Loucy (cell line): ENCODE measurements around the gene RBM17.

Experiments used
- H2AFZ ChIP-seq: fragments of 200-600 bp; sonication (generic); 2 replicates; pipeline ENCODE4 v1.6.0; 2016; ENCODE audit warnings: antibody characterized with exemption, mild to moderate bottlenecking, low read length, moderate library complexity
- H3F3A ChIP-seq: fragments of 200-600 bp; 2 replicates; pipeline ENCODE4 v1.6.0; 2016; ENCODE audit warnings: antibody characterized with exemption, low read depth, mild to moderate bottlenecking
- H3K27me3 ChIP-seq: fragments of 200-600 bp; sonication (generic); 2 replicates; pipeline ENCODE4 v1.6.1; 2014; ENCODE audit warnings: low read length, mild to moderate bottlenecking; ENCODE audit not compliant: insufficient read depth, poor library complexity, severe bottlenecking
- H3K36me3 ChIP-seq: fragments of 200-600 bp; sonication (generic); 2 replicates; pipeline ENCODE4 v1.6.1; 2016; ENCODE audit warnings: low read length; ENCODE audit not compliant: insufficient read depth
- H3K4me1 ChIP-seq: fragments of 200-600 bp; sonication (generic); 2 replicates; pipeline ENCODE4 v1.5.1; 2014; ENCODE audit warnings: low read length, mild to moderate bottlenecking; ENCODE audit not compliant: insufficient read depth, poor library complexity, severe bottlenecking
- H3K4me2 ChIP-seq: fragments of 200-600 bp; sonication (generic); 2 replicates; pipeline ENCODE4 v1.6.0; 2014; ENCODE audit warnings: antibody characterized with exemption, low read length, low read depth, mild to moderate bottlenecking; ENCODE audit not compliant: poor library complexity, severe bottlenecking
- H3K4me3 ChIP-seq: fragments of 200-600 bp; sonication (generic); 2 replicates; pipeline ENCODE4 v1.5.1; 2014; ENCODE audit warnings: low read length, mild to moderate bottlenecking, mixed read lengths; ENCODE audit not compliant: poor library complexity, severe bottlenecking
- H3K79me2 ChIP-seq: fragments of 200-600 bp; sonication (generic); 2 replicates; pipeline ENCODE4 v1.6.1; 2014; ENCODE audit warnings: low read length; ENCODE audit not compliant: insufficient read depth
- H3K9ac ChIP-seq: fragments of 200-600 bp; sonication (generic); 2 replicates; pipeline ENCODE4 v1.6.0; 2014; ENCODE audit warnings: mild to moderate bottlenecking, low read depth, low read length, moderate library complexity; ENCODE audit not compliant: poor library complexity, severe bottlenecking
- H3K9me2 ChIP-seq: fragments of 200-600 bp; sonication (generic); replicated peaks from 2 replicates; pipeline ENCODE4 v1.6.1; 2016; ENCODE audit warnings: low read depth, low read length, mixed read lengths
- H3K9me3 ChIP-seq: fragments of 200-600 bp; sonication (generic); 2 replicates; pipeline ENCODE4 v1.6.1; 2014; ENCODE audit warnings: mild to moderate bottlenecking, antibody characterized with exemption, low read length, low read depth; ENCODE audit not compliant: insufficient read depth
- H4K20me1 ChIP-seq: fragments of 200-600 bp; sonication (generic); 2 replicates; pipeline ENCODE4 v1.6.0; 2014; ENCODE audit warnings: antibody characterized with exemption, low read length, mild to moderate bottlenecking; ENCODE audit not compliant: insufficient read depth, poor library complexity, severe bottlenecking
- CTCF ChIP-seq: fragments of 200-600 bp; sonication (generic); conservative IDR thresholded peaks from 2 replicates; pipeline ENCODE4 v1.5.1; 2014; ENCODE audit warnings: mild to moderate bottlenecking, antibody characterized with exemption, low read length
- EZH2phosphoT487 ChIP-seq: fragments of 200-600 bp; IDR thresholded peaks from 2 replicates; pipeline ENCODE4 v1.6.1; 2018; ENCODE audit warnings: antibody characterized with exemption, mild to moderate bottlenecking, moderate library complexity, borderline replicate concordance

Gene RBM17

DNA sequence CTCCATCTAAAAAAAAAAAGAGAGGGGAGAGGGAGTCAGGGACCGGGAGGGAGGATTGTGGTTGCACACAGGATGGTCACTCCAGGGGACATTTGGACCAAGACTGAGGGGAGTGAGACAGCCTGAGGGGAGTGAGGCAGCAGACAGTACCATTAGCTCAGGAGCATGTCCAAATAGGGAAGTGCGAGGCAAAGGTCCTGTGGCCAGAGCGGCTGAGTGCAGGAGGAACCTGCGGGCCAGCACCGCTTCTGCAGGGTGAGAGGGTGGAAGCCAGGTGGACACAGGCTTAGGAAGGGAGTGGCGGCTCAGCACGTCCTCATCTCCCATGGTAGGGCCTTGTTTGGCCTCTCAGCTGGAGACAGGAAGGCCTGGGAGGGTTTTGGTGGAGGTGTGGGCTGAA lies 65.0 kb downstream of the RBM17 start:
- TF ChIP-seq CTCF (no peak), EZH2phosphoT487 (no peak)
- Histone ChIP-seq H3K36me3 (no peaks in the 10 kb centered on the region), H3K9me2 (no peaks in the 10 kb centered on the region), H3K4me1 (peaks cover under 1% of the 10 kb centered on the region), H2AFZ (no peak overlapping the region), H3K4me2 (no peak overlapping the region), H3K9ac (no peak overlapping the region), H3K79me2 (peaks cover 80% of the 10 kb centered on the region; the same call in 1 of the 2 replicates), H3K27me3 (no peaks in the 10 kb centered on the region), H3K4me3 (no peak overlapping the region), H3K9me3 (no peaks in the 10 kb centered on the region), H3F3A (no peaks in the 10 kb centered on the region), H4K20me1 (peaks cover 12% of the 10 kb centered on the region)

DNA sequence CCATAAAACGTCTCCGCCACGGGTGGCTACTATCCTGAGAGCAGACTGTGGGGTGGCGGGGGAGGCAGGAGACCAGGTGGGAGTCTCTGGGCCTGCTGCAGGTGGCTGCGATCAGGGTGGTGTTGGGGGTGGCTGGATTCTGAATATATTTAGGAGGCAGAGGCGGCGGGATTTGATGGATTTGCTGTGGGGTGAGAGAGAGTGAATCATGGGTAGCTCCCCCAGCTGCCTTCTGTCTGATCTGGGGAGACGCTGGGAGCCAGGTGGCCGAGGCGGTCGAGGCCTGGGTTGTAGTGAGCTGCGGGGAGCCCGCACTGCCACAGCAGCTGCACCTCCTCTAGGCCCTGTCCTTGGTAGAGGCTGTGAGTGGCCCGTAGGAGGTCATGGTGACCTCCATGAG lies 65.7 kb downstream of the RBM17 start:
- Histone ChIP-seq H2AFZ (no peak overlapping the region), H3K27me3 (no peaks in the 10 kb centered on the region), H4K20me1 (peaks cover 11% of the 10 kb centered on the region), H3K79me2 (peaks cover 78% of the 10 kb centered on the region; the same call in 1 of the 2 replicates), H3K4me3 (no peak overlapping the region), H3K4me2 (no peak overlapping the region), H3K9ac (no peak overlapping the region), H3K9me3 (no peaks in the 10 kb centered on the region), H3K36me3 (no peaks in the 10 kb centered on the region), H3K9me2 (no peaks in the 10 kb centered on the region), H3F3A (no peaks in the 10 kb centered on the region), H3K4me1 (no peaks in the 10 kb centered on the region)
- TF ChIP-seq CTCF (no peak), EZH2phosphoT487 (no peak)

DNA sequence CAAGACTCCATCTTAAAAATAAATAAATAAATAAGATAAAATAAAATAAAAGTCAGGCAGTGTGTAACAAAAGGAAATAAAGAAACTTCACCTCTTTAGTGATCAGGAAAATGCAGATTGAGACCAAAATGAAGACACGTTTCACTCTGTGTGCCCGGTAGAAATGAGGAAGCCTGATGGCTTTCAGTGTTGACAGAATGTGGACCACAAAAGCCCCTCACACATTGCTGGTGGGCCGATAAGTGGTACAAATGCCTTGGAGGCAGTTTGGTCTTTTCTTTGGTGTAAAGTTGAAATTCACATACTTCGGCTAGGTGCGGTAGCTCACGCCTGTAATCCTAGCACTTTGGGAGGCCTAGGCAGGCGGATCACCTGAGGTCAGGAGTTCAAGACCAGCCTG lies 69.4 kb downstream of the RBM17 start:
- Histone ChIP-seq H3F3A (no peaks in the 10 kb centered on the region), H3K4me3 (no peak overlapping the region), H3K4me1 (peaks cover 4% of the 10 kb centered on the region), H3K9ac (no peak overlapping the region), H3K9me3 (no peaks in the 10 kb centered on the region), H3K27me3 (no peaks in the 10 kb centered on the region), H3K9me2 (no peaks in the 10 kb centered on the region), H4K20me1 (no peaks in the 10 kb centered on the region), H3K36me3 (no peaks in the 10 kb centered on the region), H3K79me2 (peaks cover 53% of the 10 kb centered on the region), H3K4me2 (no peak overlapping the region), H2AFZ (no peak overlapping the region)
- TF ChIP-seq EZH2phosphoT487, result no peak
- TF ChIP-seq CTCF, result no peak
